Gastroesophageal sphincter (tissue), 4 donors: ENCODE data around the gene NEUROD2. TPM values are rescaled to one million over a fixed set of nuclear protein-coding genes. Genes with fewer than 3 reads are reported as not detected.
A peak's percentile ranks its signal among the peaks of the same experiment; 100 is the strongest.

Source experiments
- ATAC-seq: fragments of 150-250 bp; one replicate; pipeline ENCODE4 v1.9.1; 2016; ENCODE audit warnings: mild to moderate bottlenecking, moderate library complexity
- H3K27ac ChIP-seq, 4 donors: fragments of 200-600 bp; sonication (generic) in 3 of 4; 1 replicate in 3 of 4; 2 replicates in 1 of 4; pipeline ENCODE4 v1.5.1; 2016 to 2019
- H3K27me3 ChIP-seq: fragments of 200-600 bp; sonication (generic); one replicate; pipeline ENCODE4 v1.5.1; 2019
- H3K36me3 ChIP-seq, 2 donors: fragments of 200-600 bp; sonication (generic); one replicate each; pipeline ENCODE4 v1.5.1; 2019; ENCODE audit warnings: control low read depth in 1 of 2
- H3K4me1 ChIP-seq, 3 donors: fragments of 200-600 bp; sonication (generic); 1 replicate in 2 of 3; 2 replicates in 1 of 3; pipeline ENCODE4 v1.5.1; 2016 to 2019; ENCODE audit warnings: control low read depth in 2 of 3
- H3K4me3 ChIP-seq, 2 donors: fragments of 200-600 bp; sonication (generic); one replicate each; pipeline ENCODE4 v1.5.1; 2019; ENCODE audit warnings: mild to moderate bottlenecking in 1 of 2, moderate library complexity in 1 of 2
- H3K9me3 ChIP-seq, 3 donors: fragments of 200-600 bp; sonication (generic); one replicate each; pipeline ENCODE4 v1.5.1; 2017 to 2019; ENCODE audit warnings: control low read depth in 2 of 3
- EP300 ChIP-seq: sonication (generic); formaldehyde crosslinking; IDR thresholded peaks from one replicate; pipeline ENCODE4 v1.6.1; 2017; ENCODE audit warnings: antibody characterized with exemption, mild to moderate bottlenecking
- POLR2A ChIP-seq, 2 donors: fragments of 450-650 bp; IDR thresholded peaks; one replicate each; pipeline ENCODE4 v1.6.1; 2017; ENCODE audit warnings: antibody characterized with exemption in 2 of 2, mild to moderate bottlenecking in 2 of 2, moderate library complexity in 1 of 2
- POLR2AphosphoS5 ChIP-seq: sonication (generic); formaldehyde crosslinking; IDR thresholded peaks from one replicate; pipeline ENCODE4 v1.6.1; 2017; ENCODE audit warnings: antibody characterized with exemption
- WGBS, 2 donors: methylation state at CpG; one replicate each; pipeline ENCODE4 v1.1.5; 2018; ENCODE audit warnings: low coverage in 1 of 2; 5-methylcytosine and 5-hydroxymethylcytosine counted together
- total RNA-seq, 4 donors: library from RNA; depleted of rRNA; stranded (reverse); fragments of >200 nt; gene quantifications; one replicate each; pipeline ENCODE4 v1.1.0, GENCODE V29; 2016
- TF ChIP-seq, protein P1 (sequence below), 4 experiments: fragments of 200-600 bp in 2 of 4; fragments of 450-650 bp in 2 of 4; sonication (generic) in 1 of 4; IDR thresholded peaks; one replicate each; pipeline ENCODE4 v1.5.1; 2017 to 2019; ENCODE audit warnings: antibody characterized with exemption in 4 of 4, mild to moderate bottlenecking in 2 of 4, moderate library complexity in 2 of 4

The NEUROD2 gene
- total RNA-seq, 4 donors from 2014 or later: not detected

DNA sequence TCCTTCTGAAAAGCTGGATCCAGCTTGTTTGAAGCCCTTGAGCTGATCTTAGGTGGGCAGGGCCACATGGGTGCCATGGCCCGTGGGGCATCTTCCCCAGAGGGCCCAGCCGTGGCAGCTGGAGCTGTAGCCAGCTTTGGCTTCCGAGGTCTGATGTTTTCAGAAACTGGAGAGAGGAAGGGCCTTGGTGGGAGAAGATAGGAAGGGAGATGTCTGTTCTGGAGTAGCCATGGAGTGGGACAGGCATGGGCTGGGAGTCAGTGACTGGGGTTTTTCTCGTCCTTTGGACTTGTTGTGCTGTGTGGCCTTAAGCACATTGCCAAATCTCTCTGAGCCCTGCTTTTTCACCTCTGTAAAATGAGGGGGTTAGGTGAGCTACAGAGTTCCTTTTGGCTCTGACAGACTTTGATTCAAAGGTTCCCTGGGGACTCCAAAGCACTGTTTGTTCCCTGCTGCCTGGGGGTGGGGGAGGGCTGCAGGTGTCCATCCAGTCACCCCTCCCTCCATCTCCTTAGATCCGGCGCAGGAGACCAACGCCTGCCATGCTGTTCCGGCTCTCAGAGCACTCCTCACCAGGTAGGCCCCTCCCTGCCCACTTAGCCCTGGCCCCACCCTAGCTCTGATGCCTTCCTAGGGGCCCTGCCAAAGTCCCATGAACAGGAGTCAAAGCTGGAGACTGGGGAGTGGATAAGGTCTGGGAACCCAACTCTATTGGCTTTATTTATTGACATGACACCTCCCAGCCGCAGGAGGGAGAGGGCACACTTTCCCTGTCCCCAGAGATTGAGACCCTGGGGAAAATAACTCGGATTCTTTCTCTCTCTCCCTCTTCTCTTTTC, 21.2 kb upstream of the NEUROD2 start:
- Histone ChIP-seq H3K27me3 (peaks cover 90% of the 10 kb centered on the region), H3K9me3 (no peaks in the 10 kb centered on the region), H3K4me3 (peak overlapping the region in 1 of 2 donors; percentile 46), H3K36me3 (no peaks in the 10 kb centered on the region), H3K27ac (no peak overlapping the region), H3K4me1 (peaks cover 0 to 19% (median 9%) of the 10 kb centered on the region in 3 donors)
- no peak for ATAC-seq
- WGBS, 2 donors: 47 to 66% methylated on average over 5 to 7 of the region's 10 CpGs
- TF ChIP-seq EP300: no peak

DNA sequence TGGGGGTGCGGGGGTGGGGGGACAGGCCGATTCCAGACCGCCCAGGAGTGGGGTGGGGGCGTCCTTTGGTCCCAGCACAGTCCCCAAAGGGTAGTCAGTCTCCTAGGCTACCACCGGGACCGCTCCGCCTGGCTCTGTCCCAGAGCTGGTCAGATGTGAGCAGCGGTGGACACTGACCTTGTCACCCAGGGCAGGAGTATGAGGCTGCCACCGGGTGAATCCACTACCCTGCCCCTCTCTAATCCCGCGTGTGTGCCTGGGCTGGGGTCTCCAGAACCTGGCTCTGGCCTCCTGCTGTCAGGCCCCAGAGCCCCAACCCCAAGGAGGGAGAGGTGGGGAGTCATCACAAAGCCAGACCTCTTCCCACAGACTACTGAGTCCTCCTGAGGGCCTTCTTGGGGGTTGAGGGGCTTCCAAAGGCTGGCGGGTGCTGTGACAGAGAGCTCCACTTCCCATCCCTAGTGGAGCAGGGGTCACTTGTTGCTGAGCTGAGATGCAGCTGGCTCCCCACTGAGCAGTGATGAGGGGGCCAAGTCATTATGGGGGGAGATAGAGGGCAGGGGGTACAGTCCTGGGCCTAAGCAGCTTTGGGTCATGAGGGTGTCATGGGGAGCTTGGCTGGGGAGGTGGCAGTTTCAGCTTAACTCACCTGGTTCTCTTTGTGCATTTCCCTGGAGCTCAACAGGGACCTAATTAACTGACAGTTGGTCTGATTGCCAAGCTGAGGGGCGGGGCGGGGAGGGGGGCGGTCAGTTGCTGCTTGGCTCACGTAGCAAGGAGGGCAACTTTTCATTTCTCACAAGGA, 20.2 kb upstream of the NEUROD2 start:
- Histone ChIP-seq H3K9me3 (no peaks in the 10 kb centered on the region), H3K36me3 (no peaks in the 10 kb centered on the region), H3K27ac (peak overlapping the region in 2 of 4 donors; percentile 31 to 55), H3K4me1 (peaks cover 0 to 27% (median 9%) of the 10 kb centered on the region in 3 donors), H3K27me3 (peaks cover 93% of the 10 kb centered on the region), H3K4me3 (peak overlapping the region in 1 of 2 donors; percentile 46)
- 80 to 88% methylated on average over 1 to 4 of the region's 16 CpGs for WGBS, 2 donors
- TF ChIP-seq, protein P1, sequence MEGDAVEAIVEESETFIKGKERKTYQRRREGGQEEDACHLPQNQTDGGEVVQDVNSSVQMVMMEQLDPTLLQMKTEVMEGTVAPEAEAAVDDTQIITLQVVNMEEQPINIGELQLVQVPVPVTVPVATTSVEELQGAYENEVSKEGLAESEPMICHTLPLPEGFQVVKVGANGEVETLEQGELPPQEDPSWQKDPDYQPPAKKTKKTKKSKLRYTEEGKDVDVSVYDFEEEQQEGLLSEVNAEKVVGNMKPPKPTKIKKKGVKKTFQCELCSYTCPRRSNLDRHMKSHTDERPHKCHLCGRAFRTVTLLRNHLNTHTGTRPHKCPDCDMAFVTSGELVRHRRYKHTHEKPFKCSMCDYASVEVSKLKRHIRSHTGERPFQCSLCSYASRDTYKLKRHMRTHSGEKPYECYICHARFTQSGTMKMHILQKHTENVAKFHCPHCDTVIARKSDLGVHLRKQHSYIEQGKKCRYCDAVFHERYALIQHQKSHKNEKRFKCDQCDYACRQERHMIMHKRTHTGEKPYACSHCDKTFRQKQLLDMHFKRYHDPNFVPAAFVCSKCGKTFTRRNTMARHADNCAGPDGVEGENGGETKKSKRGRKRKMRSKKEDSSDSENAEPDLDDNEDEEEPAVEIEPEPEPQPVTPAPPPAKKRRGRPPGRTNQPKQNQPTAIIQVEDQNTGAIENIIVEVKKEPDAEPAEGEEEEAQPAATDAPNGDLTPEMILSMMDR (IDR thresholded peaks at IDR 0.05): no peak
- TF ChIP-seq EP300 (no peak), POLR2AphosphoS5 (no peak), POLR2A (IDR thresholded peaks at IDR 0.05) (no peak)
- peak; percentile 6 for ATAC-seq

DNA sequence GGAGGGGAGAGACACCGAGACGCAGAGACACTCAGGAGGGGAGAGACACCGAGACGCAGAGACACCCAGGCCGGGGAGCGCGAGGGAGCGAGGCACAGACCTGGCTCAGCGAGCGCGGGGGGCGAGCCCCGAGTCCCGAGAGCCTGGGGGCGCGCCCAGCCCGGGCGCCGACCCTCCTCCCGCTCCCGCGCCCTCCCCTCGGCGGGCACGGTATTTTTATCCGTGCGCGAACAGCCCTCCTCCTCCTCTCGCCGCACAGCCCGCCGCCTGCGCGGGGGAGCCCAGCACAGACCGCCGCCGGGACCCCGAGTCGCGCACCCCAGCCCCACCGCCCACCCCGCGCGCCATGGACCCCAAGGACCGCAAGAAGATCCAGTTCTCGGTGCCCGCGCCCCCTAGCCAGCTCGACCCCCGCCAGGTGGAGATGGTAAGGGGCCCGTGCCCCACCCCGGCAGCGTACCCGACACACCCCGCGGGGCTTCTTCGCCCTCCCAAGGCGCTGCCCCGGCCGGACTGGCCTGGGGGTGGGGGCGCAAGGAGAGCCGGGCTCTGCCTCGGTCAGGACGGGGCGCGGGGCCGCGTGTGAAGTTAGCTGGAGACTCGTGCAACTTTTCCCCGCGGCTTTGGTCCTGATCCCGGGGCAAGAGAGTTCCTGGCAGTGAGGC, 19.5 kb upstream of the NEUROD2 start:
- WGBS, 2 donors: 0% methylated on average over 4 of the region's 72 CpGs; no CpG with 5 or more reads in 1 of the 2 donors
- no peaks in the 10 kb centered on the region for H3K36me3 ChIP-seq
- H3K27me3 ChIP-seq: peaks cover 86% of the 10 kb centered on the region
- no peaks in the 10 kb centered on the region for H3K9me3 ChIP-seq
- H3K4me1 ChIP-seq: peaks cover 0 to 30% (median 9%) of the 10 kb centered on the region in 3 donors
- peak overlapping the region in 1 of 2 donors; percentile 46 for H3K4me3 ChIP-seq
- TF ChIP-seq EP300 (no peak), POLR2A (IDR thresholded peaks at IDR 0.05) (no peak), POLR2AphosphoS5 (no peak)
- TF ChIP-seq, protein P1 (IDR thresholded peaks at IDR 0.05): no peak
- H3K27ac ChIP-seq: peak overlapping the region in 2 of 4 donors; percentile 31 to 55
- ATAC-seq: peak; percentile 6

DNA sequence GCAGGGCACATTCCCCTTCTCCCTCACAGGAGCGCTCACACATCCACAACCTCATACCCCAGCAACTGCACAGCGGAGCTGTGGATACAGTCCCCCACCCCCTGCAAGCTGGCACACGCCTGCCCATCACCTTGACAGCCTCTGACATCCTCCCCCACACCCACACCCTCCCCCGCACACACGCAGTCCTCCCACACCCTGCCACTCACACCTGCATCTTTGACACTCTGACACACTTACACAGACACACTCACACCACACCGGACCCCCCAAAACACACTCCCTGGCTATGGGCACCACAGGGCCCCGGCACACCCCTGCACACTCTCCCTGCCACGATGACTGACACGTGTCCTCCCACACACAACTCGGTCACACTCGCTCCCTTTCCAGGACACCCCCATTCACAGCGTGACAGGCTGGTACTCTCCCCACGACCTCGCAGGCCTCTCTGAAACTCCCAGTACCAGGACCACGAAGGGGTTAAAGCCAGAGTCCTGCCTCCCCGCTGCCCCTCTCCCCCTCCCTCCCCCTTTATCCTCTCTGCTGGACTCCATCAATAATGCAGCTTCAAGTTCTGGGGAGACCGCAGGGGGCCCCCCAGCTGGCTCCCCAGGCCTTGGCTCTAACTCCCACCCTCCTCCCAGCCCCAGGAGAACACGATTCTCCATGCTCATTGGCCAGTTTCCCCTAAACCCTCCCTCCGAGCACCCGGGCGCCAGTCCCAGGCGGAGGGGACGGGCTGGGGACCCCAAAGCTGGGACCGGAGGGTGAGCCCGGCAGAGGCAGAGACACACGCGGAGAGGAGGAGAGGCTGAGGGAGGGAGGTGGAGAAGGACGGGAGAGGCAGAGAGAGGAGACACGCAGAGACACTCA, 18.7 kb upstream of the NEUROD2 start, which contains the start of gene PPP1R1B:
Gene PPP1R1B, plus strand, starts transcription at position 782 of the 876 bp plus-strand sequence. CDS start 441 bp downstream, outside the sequence.
- Histone ChIP-seq H3K27ac (peak within 1 kb of the TSS in 2 of 4 donors; percentile 31 to 55), H3K4me1 (peaks cover 0 to 36% (median 9%) of the 10 kb centered on the region in 3 donors), H3K27me3 (peaks cover 82% of the 10 kb centered on the region), H3K4me3 (peak within 1 kb of the TSS in 1 of 2 donors; percentile 46), H3K9me3 (no peaks in the 10 kb centered on the region), H3K36me3 (no peaks in the 10 kb centered on the region)
- TF ChIP-seq, protein P1 (IDR thresholded peaks at IDR 0.05): no peak
- TF ChIP-seq POLR2AphosphoS5: no peak
- no peak for TF ChIP-seq EP300
- no peak for TF ChIP-seq POLR2A (IDR thresholded peaks at IDR 0.05)
- WGBS, 2 donors: 12 to 36% methylated on average over 8 to 9 of the region's 29 CpGs
- no peak for ATAC-seq
